Uterus (tissue), 2 donors: ENCODE measurements around the gene GPER1.

Source experiments
- CTCF ChIP-seq, 4 experiments: fragments of 200-600 bp in 2 of 4; fragments of 450-650 bp in 2 of 4; sonication (generic) in 2 of 4; IDR thresholded peaks; one replicate each; pipeline ENCODE4 v1.5.1; 2016 to 2019; ENCODE audit warnings: antibody characterized with exemption in 4 of 4, mild to moderate bottlenecking in 2 of 4, moderate library complexity in 1 of 4
- POLR2A ChIP-seq, 2 donors: fragments of 450-650 bp; IDR thresholded peaks; one replicate each; pipeline ENCODE4 v1.6.1; 2016; ENCODE audit warnings: antibody characterized with exemption in 2 of 2, mild to moderate bottlenecking in 1 of 2, moderate library complexity in 1 of 2

GRCh38 chr7:1100386-1100785, 12.5 kb downstream of the GPER1 start:
- no peak for TF ChIP-seq CTCF (IDR thresholded peaks at IDR 0.05)
- TF ChIP-seq POLR2A (IDR thresholded peaks at IDR 0.05) = no peak
